GM12878 (cell line): ENCODE results near the gene CDC42SE2. TPM values are rescaled to one million over a fixed set of nuclear protein-coding genes. Genes with fewer than 3 reads are reported as not detected.
"Not testable (repeated sequence)": the region's sequence is repeated elsewhere in the genome, so short reads cannot be mapped to it uniquely, and the experiment has no call there.

Experiments
- ATAC-seq: fragments of 200-7000 bp; cut with Tn5 transposase; 3 replicates; pipeline ENCODE4 v1.9.1; 2020; ENCODE audit warnings: mild to moderate bottlenecking, moderate library complexity
- BruUV-seq: library from RNA; stranded (reverse); fragments of 400-500 nt; replicated peaks from 2 replicates; lab custom pipeline; 2021; lab: Mats Ljungman, UMichigan
- CTCF ChIA-PET: fragments of 300-600 bp; sonication (Branson Sonifier 250); formaldehyde crosslinking; extraction: SDS; loops from one replicate; lab custom pipeline; 2021; ENCODE audit warnings: inconsistent platforms; lab: Yijun Ruan, JAX
- POLR2A ChIA-PET: fragments of 350-600 bp; formaldehyde crosslinking; extraction: SDS; loops from one replicate; lab custom pipeline; 2021; ENCODE audit warnings: inconsistent platforms; lab: Charles Lee
- RAD21 ChIA-PET: fragments of 300-600 bp; sonication (Branson Sonifier 250); formaldehyde crosslinking; loops from one replicate; lab custom pipeline; 2023; ENCODE audit warnings: antibody characterized with exemption; ENCODE audit not compliant: unreplicated experiment; lab: Charles Lee
- SMC1A ChIA-PET: fragments of 300-600 bp; sonication (Branson Sonifier 250); formaldehyde crosslinking; loops from one replicate; lab custom pipeline; 2023; ENCODE audit not compliant: unreplicated experiment, uncharacterized antibody; lab: Charles Lee
- DNase-seq: peaks from one replicate; pipeline ENCODE4 v3.0.0-alpha.2; 2011; ENCODE audit warnings: low read depth, low spot score
- FAIRE-seq: peaks from 3 replicates; lab custom pipeline; 2011; peaks lifted over from hg19 to GRCh38; lab: Jason Lieb, UNC
- H2AFZ ChIP-seq: 2 replicates; pipeline ENCODE4 v1.6.0; 2011; ENCODE audit warnings: low read depth, low read length, control low read depth; ENCODE audit not compliant: control insufficient read depth
- H3K27ac ChIP-seq: 2 replicates; pipeline ENCODE4 v1.5.1; 2011; ENCODE audit warnings: control low read depth; ENCODE audit not compliant: control insufficient read depth, insufficient read depth
- H3K27me3 ChIP-seq, 2 experiments: replicated peaks in 1 of 2; 2 replicates each; pipeline versions ENCODE4 v1.6.0 to v1.6.1; 2011; ENCODE audit warnings: low read length in 1 of 2; ENCODE audit not compliant: control insufficient read depth in 2 of 2, insufficient read depth in 2 of 2
- H3K36me3 ChIP-seq, 2 experiments: 2 replicates each; pipeline ENCODE4 v1.5.1; 2011; ENCODE audit warnings: low read length in 1 of 2; ENCODE audit not compliant: control insufficient read depth in 2 of 2, insufficient read depth in 2 of 2
- H3K4me1 ChIP-seq: 2 replicates; pipeline ENCODE4 v1.6.1; 2011; ENCODE audit warnings: mild to moderate bottlenecking, low read length, moderate library complexity, mixed read lengths; ENCODE audit not compliant: control insufficient read depth, insufficient read depth
- H3K4me2 ChIP-seq: 2 replicates; pipeline ENCODE4 v1.6.0; 2011; ENCODE audit warnings: control low read depth; ENCODE audit not compliant: control insufficient read depth, insufficient read depth
- H3K4me3 ChIP-seq: fragments of 200-600 bp; sonication (generic); 2 replicates; pipeline ENCODE4 v1.5.1; 2016
- H3K79me2 ChIP-seq: 2 replicates; pipeline ENCODE4 v1.6.0; 2011; ENCODE audit warnings: low read length; ENCODE audit not compliant: control insufficient read depth, insufficient read depth
- H3K9ac ChIP-seq: 2 replicates; pipeline ENCODE4 v1.8.0; 2011; ENCODE audit warnings: low read length, control low read depth, mixed read lengths; ENCODE audit not compliant: control insufficient read depth, insufficient read depth
- H3K9me3 ChIP-seq: replicated peaks from 3 replicates; pipeline ENCODE4 v1.5.1; 2011; ENCODE audit warnings: mild to moderate bottlenecking, low read length; ENCODE audit not compliant: control insufficient read depth, insufficient read depth
- H4K20me1 ChIP-seq: 2 replicates; pipeline ENCODE4 v1.6.0; 2011; ENCODE audit not compliant: control insufficient read depth, insufficient read depth
- CBX5 ChIP-seq: sonication (generic); IDR thresholded peaks from 2 replicates; pipeline ENCODE4 v1.6.1; 2016; ENCODE audit warnings: low read depth, moderate library complexity, mild to moderate bottlenecking, inconsistent platforms
- ETV6 ChIP-seq, 2 experiments: fragments of 450-650 bp in 1 of 2; IDR thresholded peaks in 1 of 2; conservative IDR thresholded peaks in 1 of 2; 2 replicates each; pipeline ENCODE4 v1.6.1; 2014; ENCODE audit warnings: antibody characterized with exemption in 1 of 2, borderline replicate concordance in 1 of 2, low read depth in 1 of 2, mild to moderate bottlenecking in 1 of 2, moderate library complexity in 1 of 2
- NBN ChIP-seq: fragments of 450-650 bp; IDR thresholded peaks from 2 replicates; pipeline ENCODE4 v1.6.1; 2016
- YBX1 ChIP-seq: fragments of 450-650 bp; IDR thresholded peaks from 2 replicates; pipeline ENCODE4 v1.6.1; 2016; ENCODE audit warnings: antibody characterized with exemption
- WGBS: methylation state at CpG from one replicate; pipeline ENCODE4 v1.1.6; 2016; ENCODE audit warnings: low lambda C conversion rate; ENCODE audit not compliant: insufficient replicate concordance, insufficient coverage; ENCODE audit errors: missing lambda C conversion rate; 5-methylcytosine and 5-hydroxymethylcytosine counted together
- in situ Hi-C: fragments of 300-500 bp; cut with MboI; formaldehyde crosslinking; loops from 9 replicates; pipeline ENCODE4 v1.14.3; 2018; ENCODE audit warnings: mixed read lengths
- intact Hi-C: fragments of 100-400 bp; cut with micrococcal nuclease; formaldehyde crosslinking; loops from one replicate; pipeline ENCODE4 v1.14.2; 2022; ENCODE audit not compliant: unreplicated experiment
- polyA plus RNA-seq, 11 experiments: library from polyadenylated mRNA; depleted of rRNA in 4 of 11; unstranded in 6 of 11; stranded (reverse) in 5 of 11; fragments of >200 nt; fragmentation: Nextera tagmentation in 4 of 11; fragmentation: Illumina TruSeq in 1 of 11; extraction: Ambion mirVana in 4 of 11; extraction: Trizol in 1 of 11; gene quantifications; 1 replicate in 1 of 11; 2 replicates in 10 of 11; pipeline versions ENCODE4 v1.2.1 to v1.2.3, GENCODE V29; 2011 to 2016; ENCODE audit warnings: inconsistent platforms in 2 of 11, missing spikeins in 2 of 11, low read depth in 1 of 11
- total RNA-seq, 4 experiments: library from RNA; depleted of rRNA in 3 of 4; stranded (reverse); fragments of >200 nt in 3 of 4; fragmentation: Illumina TruSeq in 1 of 4; extraction: Trizol in 1 of 4; gene quantifications; 2 replicates each; pipeline versions ENCODE4 v1.2.1 to v1.2.3, GENCODE V29; 2013 to 2021
- TF ChIP-seq, protein P1 (sequence below): fragments of 450-650 bp; formaldehyde crosslinking; IDR thresholded peaks from 2 replicates; pipeline ENCODE4 v1.5.0; 2022; ENCODE audit warnings: mild to moderate bottlenecking, missing genetic modification characterization

Gene CDC42SE2
- total and polyA plus RNA-seq, 10 of the 15 experiments (the other 5 are each of a cell fraction or from before 2014, with no cell fraction given), result 57.0 to 148 (median 80.3) TPM

DNA sequence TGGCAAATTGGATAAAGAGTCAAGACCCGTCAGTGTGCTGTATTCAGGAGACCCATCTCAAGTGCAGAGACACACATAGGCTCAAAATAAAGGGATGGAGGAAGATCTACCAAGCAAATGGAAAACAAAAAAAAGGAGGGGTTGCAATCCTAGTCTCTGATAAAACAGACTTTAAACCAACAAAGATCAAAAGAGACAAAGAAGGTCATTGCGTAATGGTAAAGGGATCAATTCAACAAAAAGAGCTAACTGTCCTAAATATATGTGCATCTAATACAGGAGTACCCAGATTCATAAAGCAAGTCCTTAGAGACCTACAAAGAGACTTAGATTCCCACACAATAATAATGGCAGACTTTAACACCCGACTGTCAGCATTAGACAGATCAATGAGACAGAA lies 82.4 kb downstream of the CDC42SE2 start:
- H3K79me2 ChIP-seq, POLR2A ChIA-PET, H3K4me2 ChIP-seq, ATAC-seq, DNase-seq, intact Hi-C loops, RAD21 ChIA-PET, H3K9ac ChIP-seq, H4K20me1 ChIP-seq, H3K27ac ChIP-seq, H3K4me3 ChIP-seq, BruUV-seq, H2AFZ ChIP-seq, SMC1A ChIA-PET, in situ Hi-C loops, H3K27me3 ChIP-seq, H3K36me3 ChIP-seq, FAIRE-seq, H3K9me3 ChIP-seq, H3K4me1 ChIP-seq, CTCF ChIA-PET: not testable (repeated sequence)
- 93% methylated on average over 3 of the region's 3 CpGs for WGBS

DNA sequence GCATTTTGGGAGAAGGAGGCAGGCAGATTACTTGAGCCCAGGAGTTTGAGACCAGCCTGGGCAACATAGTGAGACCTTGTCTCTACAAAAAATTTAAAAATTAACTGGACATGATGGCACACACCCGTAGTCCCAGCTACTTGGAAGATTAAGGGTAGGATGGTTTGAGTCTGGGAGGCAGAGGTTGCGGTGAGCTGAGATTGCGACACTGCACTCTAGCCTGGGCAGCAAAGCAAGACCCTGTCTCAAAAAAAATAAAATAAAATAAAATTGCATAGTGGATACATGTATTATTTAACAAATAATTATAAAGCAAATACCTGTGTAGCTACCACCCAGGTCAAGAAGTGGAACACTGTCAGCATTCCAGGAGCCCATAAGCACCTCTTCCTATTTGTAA lies 90.1 kb downstream of the CDC42SE2 start:
- ChIA-PET RAD21 (interaction anchor here (1.2 kb wide), 1 partner anchor 63 kb away, joined by 3 read pairs; no protein-coding TSS in a partner anchor), CTCF (interaction anchor here (0.8 kb wide), 1 partner anchor 75 kb away, joined by 4 read pairs; no protein-coding TSS in a partner anchor), SMC1A (interaction anchor here (0.6 to 3.3 kb wide), 3 partner anchors 19 to 27 kb away, joined by 3 to 17 read pairs (median 6); no protein-coding TSS in a partner anchor), POLR2A (no interaction called here)
- H3K27ac ChIP-seq, result no peak overlapping the region
- H4K20me1 ChIP-seq, result no peaks in the 10 kb centered on the region; the same call in 1 of the 2 replicates
- in situ Hi-C loops, result no loop called here
- H2AFZ ChIP-seq, result no peak overlapping the region
- H3K79me2 ChIP-seq, result peaks cover 47% of the 10 kb centered on the region
- TF ChIP-seq, protein P1, sequence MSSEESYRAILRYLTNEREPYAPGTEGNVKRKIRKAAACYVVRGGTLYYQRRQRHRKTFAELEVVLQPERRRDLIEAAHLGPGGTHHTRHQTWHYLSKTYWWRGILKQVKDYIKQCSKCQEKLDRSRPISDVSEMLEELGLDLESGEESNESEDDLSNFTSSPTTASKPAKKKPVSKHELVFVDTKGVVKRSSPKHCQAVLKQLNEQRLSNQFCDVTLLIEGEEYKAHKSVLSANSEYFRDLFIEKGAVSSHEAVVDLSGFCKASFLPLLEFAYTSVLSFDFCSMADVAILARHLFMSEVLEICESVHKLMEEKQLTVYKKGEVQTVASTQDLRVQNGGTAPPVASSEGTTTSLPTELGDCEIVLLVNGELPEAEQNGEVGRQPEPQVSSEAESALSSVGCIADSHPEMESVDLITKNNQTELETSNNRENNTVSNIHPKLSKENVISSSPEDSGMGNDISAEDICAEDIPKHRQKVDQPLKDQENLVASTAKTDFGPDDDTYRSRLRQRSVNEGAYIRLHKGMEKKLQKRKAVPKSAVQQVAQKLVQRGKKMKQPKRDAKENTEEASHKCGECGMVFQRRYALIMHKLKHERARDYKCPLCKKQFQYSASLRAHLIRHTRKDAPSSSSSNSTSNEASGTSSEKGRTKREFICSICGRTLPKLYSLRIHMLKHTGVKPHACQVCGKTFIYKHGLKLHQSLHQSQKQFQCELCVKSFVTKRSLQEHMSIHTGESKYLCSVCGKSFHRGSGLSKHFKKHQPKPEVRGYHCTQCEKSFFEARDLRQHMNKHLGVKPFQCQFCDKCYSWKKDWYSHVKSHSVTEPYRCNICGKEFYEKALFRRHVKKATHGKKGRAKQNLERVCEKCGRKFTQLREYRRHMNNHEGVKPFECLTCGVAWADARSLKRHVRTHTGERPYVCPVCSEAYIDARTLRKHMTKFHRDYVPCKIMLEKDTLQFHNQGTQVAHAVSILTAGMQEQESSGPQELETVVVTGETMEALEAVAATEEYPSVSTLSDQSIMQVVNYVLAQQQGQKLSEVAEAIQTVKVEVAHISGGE, result no peak
- TF ChIP-seq CBX5 (no peak), YBX1 (no peak), ETV6 (conservative IDR thresholded peaks at IDR 0.05 in 1 of 2, IDR thresholded peaks at IDR 0.05 in 1 of 2; ENCODE audit: borderline replicate concordance in 1 of 2, low read depth in 1 of 2) (no peak), NBN (no peak)
- no peak for FAIRE-seq
- peaks cover 35% of the 10 kb centered on the region for H3K4me1 ChIP-seq
- no TSS peak for BruUV-seq
- H3K4me3 ChIP-seq, result no peak overlapping the region
- peaks cover 0 to 6% of the 10 kb centered on the region in 2 experiments; a peak in 3 of 4 replicates for H3K36me3 ChIP-seq
- WGBS, result 100% methylated on average over 3 of the region's 3 CpGs
- no peak overlapping the region for H3K9ac ChIP-seq
- no peak for DNase-seq
- no peaks in the 10 kb centered on the region for H3K27me3 ChIP-seq
- H3K4me2 ChIP-seq, result no peak overlapping the region
- intact Hi-C loops, result no loop called here
- no peaks in the 10 kb centered on the region for H3K9me3 ChIP-seq
- ATAC-seq, result no peak
